ENCODE data around the gene PTPRD. TPM values are rescaled to one million over a fixed set of nuclear protein-coding genes. Genes with fewer than 3 reads are reported as not detected.
"Not testable (repeated sequence)": the region's sequence is repeated elsewhere in the genome, so short reads cannot be mapped to it uniquely, and the experiment has no call there.

The PTPRD gene
- total and polyA plus RNA-seq, 2 donors (not counting 1 experiment from before 2014, with no cell fraction given) = 0.35 to 4.8 TPM

DNA sequence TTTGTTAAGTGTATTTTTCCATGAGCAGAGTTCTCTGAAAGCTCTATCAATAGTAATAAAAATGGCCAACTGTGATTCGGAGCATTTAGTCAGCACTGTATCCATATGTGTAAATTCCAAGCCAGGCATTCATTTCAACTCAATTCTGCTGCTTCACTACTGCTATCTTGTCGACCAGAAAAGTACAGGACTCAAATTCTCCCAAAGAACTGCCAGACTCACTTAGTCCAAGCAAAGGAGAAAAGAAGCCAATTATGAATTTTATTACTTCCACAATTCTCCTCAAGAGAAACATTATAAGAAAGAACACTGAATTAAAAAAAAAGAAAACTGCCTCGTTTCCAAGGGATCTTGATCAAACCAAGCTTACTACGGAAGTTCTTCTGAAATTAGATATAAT, 1906.9 kb downstream of the PTPRD start:
- Histone ChIP-seq H3K4me2 (ENCODE audit: extremely low read depth, insufficient read depth, low read length) (no peak overlapping the region), H3K4me1 (ENCODE audit: control insufficient read depth, extremely low read depth, insufficient read depth, low read length) (no peaks in the 10 kb centered on the region), H3K27me3 (ENCODE audit: control insufficient read depth, insufficient read depth, low read length) (no peaks in the 10 kb centered on the region), H3K79me2 (ENCODE audit: control insufficient read depth, insufficient read depth, low read length) (no peaks in the 10 kb centered on the region), H3K4me3 (replicated peaks in 1 of 4; ENCODE audit: control extremely low read depth in 1 of 4, insufficient read depth in 1 of 4, low read depth in 3 of 4, low read length in 4 of 4) (no peak overlapping the region), H4K20me1 (ENCODE audit: control insufficient read depth, extremely low read depth, insufficient read depth, low read length) (no peaks in the 10 kb centered on the region), H3K9me3 (ENCODE audit: control insufficient read depth, insufficient read depth, low read depth, low read length) (no peaks in the 10 kb centered on the region), H3K9ac (ENCODE audit: insufficient read depth, low read length) (no peak overlapping the region), H2AFZ (ENCODE audit: low read length) (no peak overlapping the region), H3K36me3 (ENCODE audit: control insufficient read depth, insufficient read depth, low read length) (no peaks in the 10 kb centered on the region), H3K27ac (ENCODE audit: insufficient read depth, low read length) (no peak overlapping the region)
- TF ChIP-seq, protein P1, sequence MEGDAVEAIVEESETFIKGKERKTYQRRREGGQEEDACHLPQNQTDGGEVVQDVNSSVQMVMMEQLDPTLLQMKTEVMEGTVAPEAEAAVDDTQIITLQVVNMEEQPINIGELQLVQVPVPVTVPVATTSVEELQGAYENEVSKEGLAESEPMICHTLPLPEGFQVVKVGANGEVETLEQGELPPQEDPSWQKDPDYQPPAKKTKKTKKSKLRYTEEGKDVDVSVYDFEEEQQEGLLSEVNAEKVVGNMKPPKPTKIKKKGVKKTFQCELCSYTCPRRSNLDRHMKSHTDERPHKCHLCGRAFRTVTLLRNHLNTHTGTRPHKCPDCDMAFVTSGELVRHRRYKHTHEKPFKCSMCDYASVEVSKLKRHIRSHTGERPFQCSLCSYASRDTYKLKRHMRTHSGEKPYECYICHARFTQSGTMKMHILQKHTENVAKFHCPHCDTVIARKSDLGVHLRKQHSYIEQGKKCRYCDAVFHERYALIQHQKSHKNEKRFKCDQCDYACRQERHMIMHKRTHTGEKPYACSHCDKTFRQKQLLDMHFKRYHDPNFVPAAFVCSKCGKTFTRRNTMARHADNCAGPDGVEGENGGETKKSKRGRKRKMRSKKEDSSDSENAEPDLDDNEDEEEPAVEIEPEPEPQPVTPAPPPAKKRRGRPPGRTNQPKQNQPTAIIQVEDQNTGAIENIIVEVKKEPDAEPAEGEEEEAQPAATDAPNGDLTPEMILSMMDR (conservative IDR thresholded peaks at IDR 0.05 in 1 of 2, IDR thresholded peaks at IDR 0.05 in 1 of 2; ENCODE audit: low read depth in 1 of 2, low read length in 2 of 2) = no peak
- DNase-seq (ENCODE audit: low read depth in 2 of 2) = no peak

DNA sequence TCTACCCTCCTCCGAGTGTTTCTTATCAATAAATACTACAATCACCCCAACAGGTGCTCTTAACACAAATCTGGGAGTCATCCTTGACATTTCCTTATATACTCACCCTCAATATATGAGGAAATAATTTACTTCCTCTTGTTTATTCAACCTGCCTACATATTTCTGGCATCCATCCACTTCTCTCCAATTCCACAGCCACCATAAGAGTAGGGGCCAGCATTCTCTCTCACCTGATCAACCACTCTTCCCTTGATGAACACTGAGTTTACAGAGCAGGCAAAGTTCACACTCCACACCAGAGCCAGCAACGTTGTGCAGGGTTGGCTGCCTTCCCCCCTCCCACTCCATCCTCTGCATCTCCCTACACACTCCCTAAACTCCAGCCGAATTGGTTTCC, 1908.9 kb downstream of the PTPRD start:
- TF ChIP-seq, protein P1 (conservative IDR thresholded peaks at IDR 0.05 in 1 of 2, IDR thresholded peaks at IDR 0.05 in 1 of 2; ENCODE audit: low read depth in 1 of 2, low read length in 2 of 2) = no peak
- TF ChIP-seq EZH2 (IDR thresholded peaks at IDR 0.05; ENCODE audit: low read length, missing control alignments) = no peak
- Histone ChIP-seq H2AFZ (ENCODE audit: low read length) (no peak overlapping the region), H3K4me1 (ENCODE audit: control insufficient read depth, extremely low read depth, insufficient read depth, low read length) (no peaks in the 10 kb centered on the region), H4K20me1 (ENCODE audit: control insufficient read depth, extremely low read depth, insufficient read depth, low read length) (no peaks in the 10 kb centered on the region), H3K9ac (ENCODE audit: insufficient read depth, low read length) (no peak overlapping the region), H3K27ac (ENCODE audit: insufficient read depth, low read length) (no peak overlapping the region), H3K79me2 (ENCODE audit: control insufficient read depth, insufficient read depth, low read length) (no peaks in the 10 kb centered on the region), H3K4me3 (replicated peaks in 1 of 4; ENCODE audit: control extremely low read depth in 1 of 4, insufficient read depth in 1 of 4, low read depth in 3 of 4, low read length in 4 of 4) (no peak overlapping the region), H3K9me3 (ENCODE audit: control insufficient read depth, insufficient read depth, low read depth, low read length) (no peaks in the 10 kb centered on the region), H3K27me3 (ENCODE audit: control insufficient read depth, insufficient read depth, low read length) (no peaks in the 10 kb centered on the region), H3K4me2 (ENCODE audit: extremely low read depth, insufficient read depth, low read length) (no peak overlapping the region), H3K36me3 (ENCODE audit: control insufficient read depth, insufficient read depth, low read length) (no peaks in the 10 kb centered on the region)
- DNase-seq (ENCODE audit: low read depth in 2 of 2) = no peak

DNA sequence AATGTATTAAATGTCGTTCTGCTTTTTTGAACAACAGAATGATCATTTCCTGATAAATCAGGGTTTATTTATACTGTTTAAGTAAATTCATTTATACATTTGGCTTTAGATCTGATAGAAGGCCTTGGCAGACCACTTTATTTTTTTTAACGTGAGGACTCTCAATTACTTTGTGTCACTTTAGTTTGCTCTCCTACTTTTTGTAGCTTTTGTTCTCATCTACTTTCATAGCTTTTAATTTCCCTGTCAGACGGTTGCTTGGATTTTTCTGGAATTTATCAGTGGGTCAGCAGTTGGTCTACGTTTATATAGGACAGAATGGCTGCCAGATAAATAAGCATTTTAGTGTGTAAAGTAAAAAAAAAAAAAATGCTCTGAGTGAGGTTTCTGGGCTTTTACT, 1910.9 kb downstream of the PTPRD start:
- no peak for DNase-seq (ENCODE audit: low read depth in 2 of 2)
- Histone ChIP-seq H3K4me2 (ENCODE audit: extremely low read depth, insufficient read depth, low read length) (no peak overlapping the region), H3K4me1 (ENCODE audit: control insufficient read depth, extremely low read depth, insufficient read depth, low read length) (no peaks in the 10 kb centered on the region), H3K79me2 (ENCODE audit: control insufficient read depth, insufficient read depth, low read length) (no peaks in the 10 kb centered on the region), H3K9me3 (ENCODE audit: control insufficient read depth, insufficient read depth, low read depth, low read length) (no peaks in the 10 kb centered on the region), H4K20me1 (ENCODE audit: control insufficient read depth, extremely low read depth, insufficient read depth, low read length) (no peaks in the 10 kb centered on the region), H3K27me3 (ENCODE audit: control insufficient read depth, insufficient read depth, low read length) (no peaks in the 10 kb centered on the region), H3K27ac (ENCODE audit: insufficient read depth, low read length) (no peak overlapping the region), H3K36me3 (ENCODE audit: control insufficient read depth, insufficient read depth, low read length) (no peaks in the 10 kb centered on the region), H2AFZ (ENCODE audit: low read length) (no peak overlapping the region), H3K4me3 (replicated peaks in 1 of 4; ENCODE audit: control extremely low read depth in 1 of 4, insufficient read depth in 1 of 4, low read depth in 3 of 4, low read length in 4 of 4) (no peak overlapping the region), H3K9ac (ENCODE audit: insufficient read depth, low read length) (no peak overlapping the region)
- TF ChIP-seq, protein P1 (conservative IDR thresholded peaks at IDR 0.05 in 1 of 2, IDR thresholded peaks at IDR 0.05 in 1 of 2; ENCODE audit: low read depth in 1 of 2, low read length in 2 of 2) = no peak
- TF ChIP-seq EZH2 (IDR thresholded peaks at IDR 0.05; ENCODE audit: low read length, missing control alignments) = no peak

DNA sequence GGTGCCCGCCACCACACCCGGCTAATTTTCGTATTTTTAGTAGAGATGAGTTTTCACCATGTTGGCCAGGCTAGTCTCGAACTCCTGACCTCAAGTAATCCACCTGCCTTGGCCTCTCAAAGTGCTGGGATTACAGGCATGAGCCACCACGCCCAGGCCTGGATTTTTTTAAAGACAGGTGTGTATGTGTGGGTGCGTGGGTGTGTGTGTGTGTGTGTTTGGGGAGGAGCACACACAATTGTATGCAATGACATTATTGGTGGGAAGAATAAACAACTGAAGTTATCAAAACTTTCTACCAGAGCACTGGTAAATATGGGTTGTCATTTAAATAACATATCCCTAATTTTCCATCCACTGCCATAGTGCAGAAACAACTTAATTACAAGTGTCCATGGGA, 1915.2 kb downstream of the PTPRD start:
- H3K4me1 ChIP-seq (ENCODE audit: control insufficient read depth, extremely low read depth, insufficient read depth, low read length); H3K4me2 ChIP-seq (ENCODE audit: extremely low read depth, insufficient read depth, low read length); H4K20me1 ChIP-seq (ENCODE audit: control insufficient read depth, extremely low read depth, insufficient read depth, low read length); H3K9me3 ChIP-seq (ENCODE audit: control insufficient read depth, insufficient read depth, low read depth, low read length); H3K27me3 ChIP-seq (ENCODE audit: control insufficient read depth, insufficient read depth, low read length); H3K9ac ChIP-seq (ENCODE audit: insufficient read depth, low read length); H3K4me3 ChIP-seq (replicated peaks in 1 of 4; ENCODE audit: control extremely low read depth in 1 of 4, insufficient read depth in 1 of 4, low read depth in 3 of 4, low read length in 4 of 4); H3K27ac ChIP-seq (ENCODE audit: insufficient read depth, low read length); DNase-seq (ENCODE audit: low read depth in 2 of 2); H3K36me3 ChIP-seq (ENCODE audit: control insufficient read depth, insufficient read depth, low read length); H2AFZ ChIP-seq (ENCODE audit: low read length); H3K79me2 ChIP-seq (ENCODE audit: control insufficient read depth, insufficient read depth, low read length): not testable (repeated sequence)

All from fibroblast of lung (primary cell).